RPMI8226 (cell line): Measurements from ENCODE around the gene HAO2.

Experiments used
- DNase-seq: peaks from one replicate; pipeline ENCODE4 v3.0.0-alpha.2; 2015

The HAO2 gene

GRCh38 chr1:119380983-119381662 lies 12.5 kb downstream of the HAO2 start:
- no peak for DNase-seq

DNA sequence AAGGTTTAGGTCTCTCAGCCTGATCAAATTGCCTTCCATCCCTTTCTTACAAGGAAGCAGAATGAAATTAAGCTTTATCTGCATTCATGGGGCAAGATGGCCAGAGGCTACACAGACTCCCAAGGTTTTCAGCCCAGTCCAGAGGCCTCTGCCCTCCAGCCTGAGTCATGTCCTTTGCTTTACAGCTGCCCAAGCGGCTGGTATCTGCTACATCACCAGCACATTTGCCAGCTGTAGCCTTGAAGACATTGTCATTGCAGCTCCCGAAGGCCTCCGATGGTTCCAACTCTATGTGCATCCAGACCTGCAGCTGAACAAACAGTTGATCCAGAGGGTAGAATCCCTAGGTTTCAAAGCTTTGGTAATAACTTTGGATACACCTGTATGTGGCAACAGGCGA lies 16.0 kb downstream of the HAO2 start:
- DNase-seq = no peak

- no peak for DNase-seq
Measured at GRCh38 chr1:119385650-119386049, 17.1 kb downstream of the HAO2 start.

DNA sequence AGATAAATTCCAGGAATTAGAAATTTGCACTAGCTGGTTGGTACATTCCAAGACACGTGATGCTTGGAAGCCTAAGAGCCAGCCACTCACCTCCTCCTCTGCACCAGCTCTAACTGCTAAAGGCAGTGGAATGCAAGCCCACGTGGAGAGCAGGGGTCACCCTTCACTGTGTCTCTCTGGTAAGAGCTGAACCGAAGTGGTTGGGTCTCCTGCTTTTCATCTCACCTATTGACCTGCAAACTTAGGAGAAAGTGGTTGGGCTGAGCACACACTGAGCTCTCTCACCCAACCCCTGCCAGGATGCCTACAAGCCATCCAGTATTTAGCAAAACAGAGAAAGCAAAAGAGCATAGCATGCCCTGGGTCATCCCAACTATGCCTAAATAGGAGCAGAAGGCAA lies 19.3 kb downstream of the HAO2 start:
- DNase-seq = no peak

- no peak for DNase-seq
Measured at GRCh38 chr1:119388450-119388849, 19.9 kb downstream of the HAO2 start.

DNA sequence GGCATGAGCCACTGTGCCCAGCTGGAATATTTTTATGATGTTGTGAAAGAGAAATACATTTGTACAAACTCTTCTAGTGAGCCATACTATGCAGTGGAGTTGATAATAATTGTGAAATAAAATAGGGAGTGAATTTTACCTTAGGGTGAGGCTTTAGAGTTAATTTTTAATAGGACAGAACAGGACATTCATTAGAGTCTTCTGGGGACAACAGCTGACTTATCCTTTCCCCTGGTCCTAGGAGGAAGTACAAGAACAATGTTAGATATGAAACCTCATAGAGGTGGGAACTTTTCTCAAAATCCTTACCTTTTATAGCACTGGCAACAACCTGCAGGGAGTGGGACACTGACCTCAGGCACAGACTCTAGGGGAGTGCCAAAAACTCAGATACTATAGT lies 21.9 kb downstream of the HAO2 start:
- no peak for DNase-seq

DNA sequence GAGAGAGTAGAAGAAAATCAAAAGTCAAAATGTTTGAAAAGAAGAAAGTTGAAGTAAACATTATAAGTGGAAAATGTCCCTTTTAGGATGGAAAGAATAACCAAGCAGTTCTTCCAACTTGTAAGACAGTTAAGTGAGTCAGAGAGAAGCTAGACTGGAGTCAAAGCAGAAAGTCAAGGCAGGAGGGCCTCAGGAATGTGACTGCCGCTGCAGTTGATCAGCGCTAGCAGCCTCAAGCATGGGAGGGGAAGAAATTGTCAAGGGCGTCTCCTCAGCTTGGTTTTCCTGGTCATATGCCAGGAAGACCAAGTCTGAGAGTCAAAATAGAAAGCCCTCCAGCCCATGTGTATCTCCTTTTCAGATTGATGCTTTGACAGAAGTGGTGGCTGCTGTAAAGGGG lies 23.2 kb downstream of the HAO2 start:
- DNase-seq = no peak

DNA sequence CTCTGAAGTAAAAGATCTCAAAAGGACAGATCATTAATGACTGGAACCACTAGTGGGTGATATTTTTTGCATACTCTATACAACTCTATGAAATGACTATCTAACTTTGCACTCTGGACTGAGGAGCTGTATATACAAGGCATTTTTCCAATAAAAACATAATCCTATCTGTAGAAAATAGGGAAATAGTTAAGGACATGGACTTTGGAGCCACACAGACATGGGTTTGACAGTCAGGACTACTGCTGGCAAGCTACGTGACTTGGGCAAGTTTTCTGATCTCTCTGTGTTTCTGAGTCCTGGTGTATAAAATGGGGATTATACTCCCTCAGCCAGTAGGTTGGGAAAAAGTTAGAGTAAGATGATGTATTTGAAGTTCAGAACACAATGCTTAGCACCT lies 25.5 kb downstream of the HAO2 start:
- DNase-seq = no peak

DNA sequence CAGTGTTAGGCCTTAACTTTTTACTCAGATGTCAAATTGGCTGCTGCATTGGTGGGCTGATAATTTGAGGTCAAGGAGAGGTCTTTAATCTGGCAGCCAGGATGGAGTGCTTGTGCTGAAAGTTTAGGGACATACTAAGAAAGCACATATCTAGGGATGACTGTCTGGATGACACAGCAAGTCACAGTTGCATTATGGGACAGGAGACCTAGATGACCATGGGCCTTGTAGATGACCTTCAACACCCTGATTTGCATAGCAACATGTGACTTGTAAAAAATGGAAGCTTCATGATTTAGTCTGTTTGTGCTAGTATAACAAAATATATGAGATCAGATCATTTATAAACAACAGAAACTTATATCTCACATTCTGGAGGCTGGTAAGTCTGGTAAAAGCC lies 28.4 kb downstream of the HAO2 start:
- no peak for DNase-seq

DNA sequence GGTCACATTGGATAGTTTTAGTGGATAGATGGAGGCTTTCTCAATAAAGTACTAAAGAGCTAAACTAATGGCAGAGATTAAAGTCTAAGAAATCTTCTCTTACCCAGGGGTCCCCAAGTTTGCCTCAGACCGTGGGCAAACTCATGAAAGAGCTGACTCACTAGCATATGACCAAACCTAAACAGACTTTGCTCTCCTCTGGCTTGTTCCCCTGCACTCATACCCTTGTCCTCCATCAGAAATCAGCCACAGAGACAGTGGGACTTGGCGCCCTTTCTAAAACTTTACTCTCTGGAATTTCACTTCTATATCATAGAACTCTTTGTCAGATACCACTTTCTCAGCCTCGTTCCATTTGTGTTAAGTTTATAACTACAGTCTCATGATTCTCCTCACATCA lies 29.4 kb downstream of the HAO2 start:
- no peak for DNase-seq

GRCh38 chr1:119404736-119405135 lies 36.2 kb downstream of the HAO2 start:
- no peak for DNase-seq

DNA sequence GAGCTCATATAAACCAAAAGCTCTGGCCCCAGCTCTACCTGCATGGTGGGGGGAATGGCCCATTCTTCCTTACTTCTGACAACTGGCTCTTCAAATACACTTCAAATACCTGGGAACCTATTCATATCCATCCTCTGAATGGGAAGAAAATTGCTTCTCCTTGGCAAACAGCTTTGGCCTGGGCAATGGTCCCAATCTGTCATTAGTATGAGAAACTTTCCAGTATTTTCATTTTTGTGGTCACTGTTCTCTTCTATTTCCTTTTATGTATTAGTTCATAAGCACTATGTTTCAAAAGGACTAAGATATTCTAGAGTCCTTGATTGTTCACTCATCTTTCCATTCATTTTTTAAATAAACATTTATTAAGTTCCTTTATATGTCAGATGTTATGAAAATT lies 41.1 kb downstream of the HAO2 start:
- no peak for DNase-seq

GRCh38 chr1:119410961-119411360 lies 42.4 kb downstream of the HAO2 start:
- DNase-seq = no peak

- no peak for DNase-seq
Measured at GRCh38 chr1:119414950-119415349, 46.4 kb downstream of the HAO2 start, which contains the start of gene HSD3B2. TSS of gene HSD3B2 (plus strand) at chr1:119415150. CDS start at chr1:119415420, 270 bp downstream.

DNA sequence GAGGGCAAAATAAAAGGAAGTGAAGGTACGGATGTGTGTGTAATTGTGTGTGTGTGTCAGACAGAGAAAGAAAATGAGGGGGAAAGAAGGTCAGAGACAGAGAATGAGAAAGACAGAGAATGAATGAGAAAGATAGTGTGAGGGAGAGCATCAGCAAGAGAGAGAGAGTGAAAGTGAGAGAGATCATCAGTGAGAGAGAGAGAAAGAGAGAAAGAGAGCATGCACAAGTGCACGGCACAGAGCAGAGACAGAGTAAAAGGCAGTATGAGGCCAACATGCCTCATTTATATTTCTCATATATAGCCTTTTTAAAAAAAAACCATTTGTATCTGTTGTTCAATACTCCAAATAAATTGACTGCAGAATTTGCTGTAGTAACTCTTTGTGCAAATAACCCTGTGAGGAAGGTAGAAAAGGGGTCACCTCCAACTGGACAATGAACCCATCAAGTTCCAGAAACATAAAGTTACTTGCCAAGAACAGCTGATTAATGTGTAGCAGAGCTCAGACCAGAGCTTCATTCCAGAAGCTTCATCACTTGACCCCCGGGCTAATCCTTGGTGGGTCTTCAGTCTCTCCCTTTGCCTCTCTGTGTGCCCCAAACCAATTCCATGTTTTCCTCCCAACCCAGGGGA lies 47.5 kb downstream of the HAO2 start:
- DNase-seq = no peak

- DNase-seq = no peak
Measured at GRCh38 chr1:119419109-119419508, 50.5 kb downstream of the HAO2 start.

- no peak for DNase-seq
Measured at GRCh38 chr1:119420638-119421037, 52.1 kb downstream of the HAO2 start.

- no peak for DNase-seq
Measured at GRCh38 chr1:119422631-119423030, 54.0 kb downstream of the HAO2 start.

DNA sequence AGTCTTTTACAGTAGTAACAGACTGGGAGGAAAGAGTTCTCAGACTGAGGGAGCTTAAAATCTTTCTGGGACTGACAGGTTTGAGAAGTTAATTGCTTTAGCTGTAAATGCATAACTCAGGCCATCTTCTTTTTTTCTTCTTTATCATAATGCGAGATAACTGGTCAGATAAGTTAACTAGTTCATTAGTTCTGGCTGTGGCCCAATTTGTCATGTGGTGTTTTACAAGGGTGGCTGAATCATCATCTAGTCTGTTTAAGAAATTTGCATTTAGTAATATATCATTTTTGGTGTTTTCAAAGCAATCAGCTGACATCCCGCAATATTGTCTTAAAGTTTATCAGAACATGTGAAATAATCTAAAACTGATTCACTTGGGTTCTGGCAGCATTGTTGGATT lies 60.4 kb downstream of the HAO2 start:
- DNase-seq = no peak

DNA sequence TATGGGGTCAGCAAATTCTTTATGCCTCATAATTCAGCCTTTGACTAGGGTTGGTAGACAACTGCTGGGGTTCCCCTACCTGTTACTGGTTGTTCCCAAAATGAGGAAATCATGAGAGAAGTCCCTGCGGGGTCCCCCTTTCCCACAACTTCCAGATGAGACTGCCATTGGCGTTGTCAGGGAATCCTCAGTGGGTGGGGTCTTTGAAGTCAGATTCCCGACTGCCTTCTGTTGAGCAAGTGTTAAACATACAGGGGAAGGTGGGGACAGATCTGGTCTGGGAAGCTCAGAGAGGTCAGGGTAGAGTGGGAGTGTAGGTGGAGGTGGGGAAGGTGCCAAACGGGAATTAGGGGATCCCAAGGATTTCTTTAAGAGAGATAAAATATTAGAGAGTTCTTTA lies 61.1 kb downstream of the HAO2 start:
- DNase-seq = no peak

- DNase-seq = no peak
Measured at GRCh38 chr1:119430486-119430885, 61.9 kb downstream of the HAO2 start.

DNA sequence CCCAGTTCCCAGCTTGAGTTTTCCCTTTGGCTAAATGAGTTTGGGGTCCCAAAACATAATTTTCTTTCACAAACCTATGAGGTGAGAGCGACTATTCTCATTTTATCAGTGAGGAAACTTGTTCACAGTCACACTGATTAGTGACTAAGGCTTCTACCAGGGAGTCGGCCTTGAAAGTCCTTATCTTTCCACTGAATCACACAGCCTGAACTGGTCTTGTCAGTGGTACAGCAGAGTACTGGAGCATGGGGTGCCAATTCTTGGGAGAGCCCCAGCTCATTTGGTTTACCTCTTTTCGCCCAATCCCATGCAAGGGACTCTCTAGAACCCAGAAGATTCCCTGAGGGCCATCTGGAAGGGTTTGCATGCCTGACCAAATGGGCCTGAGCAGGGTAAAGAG lies 63.3 kb downstream of the HAO2 start:
- DNase-seq = no peak

- DNase-seq = no peak
Measured at GRCh38 chr1:119435052-119435451, 66.5 kb downstream of the HAO2 start.

- no peak for DNase-seq
Measured at GRCh38 chr1:119438761-119439160, 70.2 kb downstream of the HAO2 start.

DNA sequence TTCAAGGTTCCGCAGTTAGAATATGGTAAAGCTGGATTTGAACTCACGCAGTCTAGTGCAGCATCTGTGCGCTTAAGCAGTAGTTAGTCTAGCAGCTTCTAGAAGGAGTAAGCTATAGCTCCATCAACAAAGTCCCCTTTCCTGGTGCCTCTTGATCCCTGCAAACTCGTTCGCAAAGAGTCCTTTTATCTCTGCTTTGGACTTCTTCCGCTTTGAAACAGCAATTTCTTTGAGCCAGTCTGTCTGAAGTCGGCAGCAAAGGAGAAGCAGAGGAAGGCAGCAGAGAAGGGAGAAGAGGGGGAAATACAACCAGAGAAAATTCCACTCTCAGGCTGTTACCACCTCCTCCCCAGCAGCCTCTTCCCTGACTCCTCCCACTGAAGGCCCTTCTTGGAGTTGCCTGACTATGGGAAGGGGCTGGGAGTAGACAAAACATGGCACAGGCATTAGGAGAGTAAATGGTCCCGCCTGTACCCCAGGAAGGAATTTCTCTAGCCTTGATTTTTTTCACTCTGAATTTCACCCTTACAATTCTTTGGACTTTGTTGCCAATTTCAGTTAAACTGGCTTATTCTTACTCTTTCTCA lies 72.2 kb downstream of the HAO2 start:
- DNase-seq = no peak
